H1 (cell line): ENCODE results near the gene NR2F1-AS1. TPM values are rescaled to one million over a fixed set of nuclear protein-coding genes. Genes with fewer than 3 reads are reported as not detected.
"Not testable (repeated sequence)": the region's sequence is repeated elsewhere in the genome, so short reads cannot be mapped to it uniquely, and the experiment has no call there.

Experiments used
- CTCF ChIA-PET: fragments of 300-600 bp; sonication (Branson Sonifier 250); formaldehyde crosslinking; loops from one replicate; lab custom pipeline; 2021; ENCODE audit not compliant: partially characterized antibody; lab: Charles Lee
- POLR2A ChIA-PET: fragments of 300-600 bp; sonication (Branson Sonifier 250); formaldehyde crosslinking; loops from one replicate; lab custom pipeline; 2021; ENCODE audit warnings: inconsistent platforms; ENCODE audit not compliant: partially characterized antibody; lab: Charles Lee
- DNase-seq, 2 experiments: peaks; one replicate each; pipeline versions ENCODE4 v3.0.0 to v3.0.0-alpha.2; 2010 to 2022; ENCODE audit warnings: low spot score in 2 of 2, low read depth in 1 of 2, mixed read lengths in 1 of 2
- FAIRE-seq: peaks from 2 replicates; lab custom pipeline; 2011; peaks lifted over from hg19 to GRCh38; lab: Jason Lieb, UNC
- H2AFZ ChIP-seq: 2 replicates; pipeline ENCODE4 v1.8.1; 2012; ENCODE audit warnings: low read length, inconsistent platforms
- H2AK5ac ChIP-seq: 2 replicates; pipeline ENCODE4 v1.6.1; 2013; ENCODE audit warnings: low read depth, low read length
- H2BK120ac ChIP-seq: replicated peaks from 2 replicates; pipeline ENCODE3; 2013; ENCODE audit warnings: low read depth, low read length, inconsistent platforms
- H2BK12ac ChIP-seq: 2 replicates; pipeline ENCODE4 v1.6.1; 2013; ENCODE audit warnings: low read depth, low read length
- H2BK15ac ChIP-seq: 2 replicates; pipeline ENCODE4 v1.6.1; 2013; ENCODE audit warnings: low read length
- H2BK20ac ChIP-seq: 2 replicates; pipeline ENCODE4 v1.6.1; 2013; ENCODE audit warnings: low read length
- H2BK5ac ChIP-seq: 2 replicates; pipeline ENCODE4 v1.6.1; 2013; ENCODE audit warnings: low read depth, low read length
- H3K14ac ChIP-seq: 2 replicates; pipeline ENCODE4 v1.6.1; 2013; ENCODE audit warnings: inconsistent platforms; ENCODE audit not compliant: insufficient read length
- H3K18ac ChIP-seq: 2 replicates; pipeline ENCODE4 v1.6.1; 2013; ENCODE audit warnings: low read length; ENCODE audit errors: extremely low read depth
- H3K23ac ChIP-seq: 2 replicates; pipeline ENCODE4 v1.6.1; 2013; ENCODE audit warnings: inconsistent platforms; ENCODE audit not compliant: insufficient read length
- H3K23me2 ChIP-seq: 2 replicates; pipeline ENCODE4 v1.6.1; 2013; ENCODE audit warnings: low read depth, low read length
- H3K27ac ChIP-seq: 2 replicates; pipeline ENCODE4 v1.6.1; 2011; ENCODE audit warnings: low read depth, low read length, inconsistent platforms
- H3K27me3 ChIP-seq, 4 experiments: replicated peaks in 1 of 4; 1 replicate in 1 of 4; 2 replicates in 3 of 4; pipeline versions ENCODE4 v1.6.1 to v1.8.1; 2011 to 2013; ENCODE audit warnings: low read length in 3 of 4, mild to moderate bottlenecking in 3 of 4, inconsistent platforms in 2 of 4, mixed read lengths in 2 of 4, moderate library complexity in 1 of 4; ENCODE audit not compliant: control insufficient read depth in 3 of 4, insufficient read depth in 3 of 4; ENCODE audit errors: extremely low read depth in 1 of 4
- H3K36me3 ChIP-seq, 4 experiments: 2 replicates each; pipeline versions ENCODE4 v1.6.1 to v1.8.1; 2011 to 2013; ENCODE audit warnings: mild to moderate bottlenecking in 4 of 4, low read length in 3 of 4, moderate library complexity in 2 of 4, control low read depth in 1 of 4, inconsistent platforms in 1 of 4; ENCODE audit not compliant: insufficient read depth in 4 of 4, control insufficient read depth in 2 of 4
- H3K4ac ChIP-seq: replicated peaks from 2 replicates; pipeline ENCODE3; 2013; ENCODE audit warnings: low read length, low read depth, mixed read lengths, inconsistent platforms; ENCODE audit not compliant: insufficient read length
- H3K4me1 ChIP-seq, 4 experiments: replicated peaks in 1 of 4; 1 replicate in 1 of 4; 2 replicates in 3 of 4; pipeline versions ENCODE4 v1.6.1 to v1.8.1; 2011 to 2013; ENCODE audit warnings: low read length in 3 of 4, inconsistent platforms in 2 of 4, mixed read lengths in 1 of 4; ENCODE audit not compliant: insufficient read depth in 4 of 4, control insufficient read depth in 3 of 4
- H3K4me2 ChIP-seq, 2 experiments: 2 replicates each; pipeline versions ENCODE4 v1.6.1 to v1.8.1; 2011 to 2013; ENCODE audit warnings: low read depth in 2 of 2, low read length in 2 of 2, control low read depth in 1 of 2, inconsistent platforms in 1 of 2, mild to moderate bottlenecking in 1 of 2; ENCODE audit not compliant: insufficient read depth in 1 of 2
- H3K4me3 ChIP-seq, 4 experiments: fragments of 200-600, 300-600 bp in 1 of 4; sonication (generic), shearing (Covaris generic), sonication (Bioruptor Twin) in 1 of 4; 2 replicates each; pipeline versions ENCODE4 v1.5.1 to v1.8.1; 2011 to 2016; ENCODE audit warnings: low read length in 4 of 4, low read depth in 3 of 4, control low read depth in 2 of 4, inconsistent platforms in 2 of 4, mild to moderate bottlenecking in 2 of 4, mixed read lengths in 1 of 4, moderate library complexity in 1 of 4; ENCODE audit not compliant: insufficient read depth in 2 of 4; ENCODE audit errors: extremely low read depth in 1 of 4
- H3K56ac ChIP-seq: replicated peaks from 2 replicates; pipeline ENCODE3; 2013; ENCODE audit warnings: low read depth, mild to moderate bottlenecking, mixed read lengths, low read length, inconsistent platforms; ENCODE audit not compliant: insufficient read length
- H3K79me1 ChIP-seq: 2 replicates; pipeline ENCODE4 v1.6.1; 2013; ENCODE audit warnings: low read depth, low read length, control low read depth
- H3K79me2 ChIP-seq, 2 experiments: 2 replicates each; pipeline versions ENCODE4 v1.6.1 to v1.8.1; 2012 to 2013; ENCODE audit warnings: low read length in 2 of 2, mild to moderate bottlenecking in 2 of 2, inconsistent platforms in 1 of 2; ENCODE audit not compliant: insufficient read depth in 2 of 2, control insufficient read depth in 1 of 2
- H3K9ac ChIP-seq, 4 experiments: replicated peaks in 1 of 4; 1 replicate in 1 of 4; 2 replicates in 3 of 4; pipeline versions ENCODE4 v1.6.1 to v1.8.1; 2011 to 2013; ENCODE audit warnings: low read depth in 3 of 4, low read length in 3 of 4, control low read depth in 2 of 4, mild to moderate bottlenecking in 2 of 4, moderate library complexity in 2 of 4, inconsistent platforms in 1 of 4; ENCODE audit errors: extremely low read depth in 1 of 4
- H3K9me3 ChIP-seq, 2 experiments: 2 replicates each; pipeline versions ENCODE4 v1.6.1 to v1.8.1; 2012 to 2013; ENCODE audit warnings: mild to moderate bottlenecking in 2 of 2, moderate library complexity in 2 of 2, control low read depth in 1 of 2, inconsistent platforms in 1 of 2, low read depth in 1 of 2, low read length in 1 of 2, mixed read lengths in 1 of 2; ENCODE audit not compliant: insufficient read depth in 2 of 2
- H4K20me1 ChIP-seq, 2 experiments: replicated peaks in 1 of 2; 2 replicates each; pipeline versions ENCODE3 to v1.8.1; 2011 to 2013; ENCODE audit warnings: inconsistent platforms in 2 of 2, low read length in 2 of 2, mild to moderate bottlenecking in 1 of 2; ENCODE audit not compliant: insufficient read depth in 2 of 2, control insufficient read depth in 1 of 2
- H4K5ac ChIP-seq: 2 replicates; pipeline ENCODE4 v1.6.1; 2013; ENCODE audit warnings: low read length, low read depth, mixed read lengths, inconsistent platforms; ENCODE audit not compliant: insufficient read length
- H4K8ac ChIP-seq: 2 replicates; pipeline ENCODE4 v1.8.0; 2013; ENCODE audit warnings: mild to moderate bottlenecking, moderate library complexity, low read length, inconsistent platforms; ENCODE audit not compliant: insufficient read depth; ENCODE audit errors: extremely low read depth
- H4K91ac ChIP-seq: replicated peaks from 2 replicates; pipeline ENCODE3; 2013; ENCODE audit warnings: low read length, mixed read lengths, inconsistent platforms; ENCODE audit not compliant: insufficient read length
- WGBS, 2 experiments: shearing (Covaris generic) in 1 of 2; methylation state at CpG; one replicate each; pipeline versions ENCODE4 v1.1.6 to v1.1.7; 2013 to 2015; ENCODE audit warnings: low lambda C conversion rate in 2 of 2, mixed read lengths in 2 of 2, inconsistent platforms in 1 of 2, low coverage in 1 of 2, missing lambda C conversion rate in 1 of 2; ENCODE audit not compliant: insufficient replicate concordance in 2 of 2, insufficient coverage in 1 of 2, insufficient read length in 1 of 2; ENCODE audit errors: extremely low coverage in 1 of 2, missing lambda C conversion rate in 1 of 2; 5-methylcytosine and 5-hydroxymethylcytosine counted together
- polyA plus RNA-seq, 7 experiments: library from polyadenylated mRNA; depleted of rRNA in 3 of 7; stranded (reverse) in 5 of 7; unstranded in 2 of 7; fragments of >200 nt in 5 of 7; fragments of 200-250 nt in 2 of 7; gene quantifications; 1 replicate in 5 of 7; 2 replicates in 1 of 7; 4 replicates in 1 of 7; pipeline versions ENCODE4 v1.2.1 to v1.2.3, GENCODE V29; 2011 to 2013; ENCODE audit warnings: missing spikeins in 2 of 7, mixed read lengths in 2 of 7
- total RNA-seq: library from RNA; stranded (reverse); fragmentation: NEBNext Ultra II Directional; extraction: Animal tissue kit (Norgen Biotek cat#: 25700); gene quantifications from 2 replicates; pipeline ENCODE4 v1.2.1, GENCODE V29; 2021

Gene NR2F1-AS1
- total and polyA plus RNA-seq, 2 of the 8 experiments (the other 6 are each of a cell fraction or from before 2014, with no cell fraction given), result 1.6 to 5.6 TPM

DNA sequence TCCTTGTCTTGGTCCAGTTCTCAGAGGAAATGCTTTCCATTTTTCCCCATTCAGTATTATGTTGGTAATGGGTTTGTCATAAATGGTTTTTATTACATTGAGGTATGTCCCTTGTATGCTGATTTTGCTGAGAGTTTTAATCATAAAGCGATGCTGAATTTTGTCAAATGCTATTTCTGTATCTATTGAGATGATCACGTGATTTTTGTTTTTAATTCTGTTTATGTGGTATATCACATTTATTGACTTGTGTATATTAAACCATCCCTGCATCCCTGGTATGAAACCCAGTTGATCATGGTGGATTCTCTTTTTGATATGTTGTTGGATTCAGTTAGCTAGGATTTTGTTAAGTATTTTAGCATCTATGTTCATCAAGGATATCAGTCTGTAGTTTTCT is 189.8 kb downstream of the NR2F1-AS1 start:
- H4K20me1 ChIP-seq, H3K36me3 ChIP-seq, H3K27ac ChIP-seq, H4K5ac ChIP-seq, H3K79me2 ChIP-seq, H3K4ac ChIP-seq, H3K4me1 ChIP-seq, H3K23ac ChIP-seq, H3K79me1 ChIP-seq, H4K8ac ChIP-seq, H2BK20ac ChIP-seq, H3K56ac ChIP-seq, H3K4me3 ChIP-seq, H3K14ac ChIP-seq, FAIRE-seq, H2AFZ ChIP-seq, H3K27me3 ChIP-seq, H3K9ac ChIP-seq, DNase-seq, H2BK15ac ChIP-seq, H3K4me2 ChIP-seq, H3K18ac ChIP-seq, H4K91ac ChIP-seq, H2BK12ac ChIP-seq, H2BK120ac ChIP-seq, H2AK5ac ChIP-seq, H3K23me2 ChIP-seq, H3K9me3 ChIP-seq, H2BK5ac ChIP-seq, POLR2A ChIA-PET: not testable (repeated sequence)
- CTCF ChIA-PET, result interaction anchor here (1.0 kb wide), 1 partner anchor 10 kb away, joined by 3 read pairs; no protein-coding TSS in a partner anchor
- WGBS, 2 experiments, result 92% methylated on average over 2 of the region's 2 CpGs; no CpG with 5 or more reads in 1 of the 2 experiments
